ENCODE results near the gene ATF3.

GRCh38 chr1:212655668-212656440, 47.3 kb downstream of the ATF3 start:
- TF ChIP-seq CTCF (conservative IDR thresholded peaks at IDR 0.05 in 1 of 2, IDR thresholded peaks at IDR 0.05 in 1 of 2; ENCODE audit: low read depth in 1 of 2, low read length in 2 of 2) (no peak), EZH2 (IDR thresholded peaks at IDR 0.05; ENCODE audit: low read length, missing control alignments) (no peak)
